Activated CD8-positive, alpha-beta memory T cell treated with anti-CD3 and anti-CD28 coated beads, Interleukin-2, amount 50 U/mL, for 24 hours (primary cell): ENCODE results near the gene FAM120AOS.

Source experiments
- DNase-seq: peaks from one replicate; pipeline ENCODE4 v3.0.0-alpha.2; 2020; ENCODE audit errors: extremely low read depth

Gene FAM120AOS

DNA sequence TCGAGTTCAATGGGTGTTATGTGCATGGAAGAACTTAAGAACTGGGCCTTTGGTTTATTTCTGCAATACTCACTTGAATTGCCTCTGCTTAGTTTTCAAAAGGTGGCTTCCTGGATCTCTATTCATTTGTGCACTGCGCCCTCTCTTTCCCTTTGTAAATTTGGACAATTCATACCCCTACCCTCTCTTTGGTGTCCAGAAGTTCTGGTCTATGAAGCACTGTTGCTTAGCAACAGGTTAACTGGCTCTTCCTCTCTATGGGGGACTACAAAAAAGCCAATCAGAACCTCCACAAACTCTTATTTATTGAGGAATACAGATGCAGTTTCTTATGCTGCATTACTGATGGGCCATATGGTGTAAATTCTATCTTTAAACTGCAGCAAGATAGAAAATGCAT is 15.4 kb downstream of the FAM120AOS start:
- no peak for DNase-seq

DNA sequence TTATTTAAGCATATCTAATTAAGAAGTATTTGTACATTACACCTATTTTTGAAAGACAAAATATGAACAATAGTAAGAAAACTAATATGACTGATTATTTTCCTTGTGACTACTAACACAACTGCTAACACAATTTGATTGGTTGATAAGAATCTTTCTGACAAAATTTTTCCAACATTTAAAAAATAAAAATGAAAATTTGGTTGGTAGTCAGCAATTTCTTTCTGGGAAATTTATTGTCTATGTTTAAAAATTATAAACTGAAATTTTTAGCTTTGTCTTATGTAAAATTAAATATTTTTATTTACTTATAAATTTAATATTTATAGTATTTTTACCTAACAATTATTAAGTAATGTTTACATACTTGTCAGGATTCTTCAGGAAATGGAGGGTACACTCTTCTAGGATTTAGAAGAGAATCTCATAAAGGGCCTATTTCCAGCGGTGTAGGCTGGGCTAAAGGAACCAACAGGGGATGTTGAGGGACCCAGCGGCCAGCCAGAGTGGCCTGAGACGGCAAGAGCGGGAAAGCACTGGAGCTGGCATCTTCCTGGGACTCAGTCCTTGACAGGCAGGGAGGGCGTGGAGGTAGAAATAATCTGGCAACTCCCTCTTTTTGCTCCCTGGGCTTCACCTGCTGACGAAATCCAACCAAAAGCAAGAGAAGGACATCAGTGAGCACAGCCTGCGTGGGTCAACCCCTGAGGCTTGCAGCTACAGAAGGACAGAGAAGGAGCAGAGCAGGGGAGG is 16.6 kb downstream of the FAM120AOS start:
- no peak for DNase-seq

- DNase-seq = no peak
These were observed 17.2 kb downstream of the FAM120AOS start for GRCh38 chr9:93436218-93436617.

DNA sequence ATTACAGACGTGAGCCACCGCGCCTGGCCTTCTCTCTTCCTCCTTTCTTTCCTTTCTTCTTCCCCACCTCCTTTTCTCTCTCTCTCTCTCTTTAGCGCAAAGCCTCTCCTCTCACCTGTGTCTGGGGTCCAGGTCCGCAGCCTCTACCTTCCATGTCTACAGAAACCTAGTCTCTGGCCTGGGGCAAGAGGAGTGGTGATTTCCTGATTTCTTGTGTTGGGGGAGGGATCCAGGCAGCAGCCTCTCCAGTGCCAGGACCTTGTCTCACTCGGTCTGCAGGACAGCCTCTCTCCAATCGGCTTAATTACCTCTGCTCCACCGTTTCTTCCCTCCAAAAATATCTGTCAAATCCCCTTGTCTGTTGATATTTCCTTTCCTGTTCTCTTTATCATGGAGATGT is 18.0 kb downstream of the FAM120AOS start:
- DNase-seq = no peak

GRCh38 chr9:93434056-93434455 is 19.3 kb downstream of the FAM120AOS start:
- no peak for DNase-seq

GRCh38 chr9:93432964-93433363 is 20.4 kb downstream of the FAM120AOS start:
- DNase-seq = no peak

DNA sequence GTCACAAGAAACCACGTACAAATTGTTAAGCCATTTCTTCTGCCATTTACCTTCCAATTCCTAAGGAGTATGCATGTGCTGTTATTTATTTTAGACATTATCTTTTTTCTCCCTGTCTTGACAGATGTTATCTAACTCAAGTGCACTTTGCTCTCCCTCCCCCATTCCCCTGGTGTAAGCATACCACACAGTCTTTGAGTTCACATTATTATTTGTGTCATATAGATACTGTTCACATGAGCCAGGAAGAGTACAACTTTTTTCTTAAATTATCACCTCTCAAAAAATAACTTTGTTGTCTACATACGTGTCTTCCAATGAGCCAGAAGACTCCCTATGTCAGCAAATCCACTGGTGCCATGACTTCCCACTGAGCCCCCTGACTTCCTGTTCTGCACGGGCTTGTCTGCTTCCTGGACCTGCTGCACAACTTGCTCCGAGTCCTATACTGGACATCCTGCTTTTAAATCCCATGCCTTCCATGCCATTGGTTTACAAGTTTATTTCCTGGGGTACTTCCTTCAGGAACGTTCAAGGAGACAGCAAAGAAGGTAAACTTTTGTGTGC is 21.8 kb downstream of the FAM120AOS start:
- no peak for DNase-seq

DNA sequence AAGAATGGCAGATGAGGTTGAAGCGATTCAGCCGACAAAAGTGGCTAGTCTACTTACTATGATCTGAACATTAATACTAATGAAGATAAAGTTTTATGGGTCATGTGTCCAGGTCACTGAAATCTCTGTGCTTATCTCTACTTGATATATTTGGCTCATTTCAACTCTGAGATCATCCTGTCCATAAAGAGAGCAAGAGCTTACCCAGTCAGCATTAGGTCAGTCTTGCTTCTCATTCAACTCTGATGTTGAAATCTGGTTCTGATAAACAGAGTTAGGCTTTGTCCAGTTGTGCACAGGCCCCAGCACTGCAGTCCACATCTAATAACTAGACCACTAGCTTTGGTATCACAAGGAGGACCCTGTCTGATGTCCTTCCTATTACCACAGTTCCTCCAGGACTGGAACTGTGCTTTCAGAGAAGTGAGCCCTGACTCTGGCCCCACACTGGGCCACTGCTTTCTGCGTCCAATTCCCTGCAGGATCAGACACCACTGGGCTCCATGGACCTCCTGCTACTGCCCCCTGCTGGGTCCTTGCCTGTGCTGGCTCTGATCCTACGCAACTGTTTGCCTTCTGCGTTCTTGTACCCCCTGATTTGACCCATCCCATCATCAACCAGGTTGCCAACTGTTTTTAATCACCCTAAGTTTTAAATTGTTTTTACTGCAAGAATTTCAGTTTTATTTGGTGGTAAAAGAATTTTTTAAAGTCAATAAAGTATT is 25.6 kb downstream of the FAM120AOS start:
- DNase-seq = no peak

GRCh38 chr9:93422977-93423616 is 30.3 kb downstream of the FAM120AOS start:
- DNase-seq = no peak

GRCh38 chr9:93419023-93419422 is 34.4 kb downstream of the FAM120AOS start:
- DNase-seq = no peak

DNA sequence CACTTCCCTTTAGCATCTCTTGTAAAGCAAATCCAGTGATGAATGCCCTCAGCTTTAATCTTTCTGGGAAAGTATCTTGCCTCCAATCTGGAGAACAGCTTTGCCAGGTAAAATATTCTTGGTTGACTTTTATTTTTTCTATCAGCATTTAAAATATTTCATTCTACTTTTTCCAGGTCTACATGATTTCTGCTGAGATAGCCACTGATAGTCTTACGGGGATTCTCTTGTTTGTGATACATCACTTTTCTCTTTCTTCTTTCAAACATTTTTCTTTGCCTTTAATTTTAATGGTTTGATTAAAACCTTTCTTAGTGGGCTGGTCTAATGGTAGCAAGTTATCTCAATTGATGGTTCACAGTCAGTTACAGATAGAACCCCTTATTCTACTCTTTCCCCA is 35.8 kb downstream of the FAM120AOS start:
- DNase-seq = no peak

DNA sequence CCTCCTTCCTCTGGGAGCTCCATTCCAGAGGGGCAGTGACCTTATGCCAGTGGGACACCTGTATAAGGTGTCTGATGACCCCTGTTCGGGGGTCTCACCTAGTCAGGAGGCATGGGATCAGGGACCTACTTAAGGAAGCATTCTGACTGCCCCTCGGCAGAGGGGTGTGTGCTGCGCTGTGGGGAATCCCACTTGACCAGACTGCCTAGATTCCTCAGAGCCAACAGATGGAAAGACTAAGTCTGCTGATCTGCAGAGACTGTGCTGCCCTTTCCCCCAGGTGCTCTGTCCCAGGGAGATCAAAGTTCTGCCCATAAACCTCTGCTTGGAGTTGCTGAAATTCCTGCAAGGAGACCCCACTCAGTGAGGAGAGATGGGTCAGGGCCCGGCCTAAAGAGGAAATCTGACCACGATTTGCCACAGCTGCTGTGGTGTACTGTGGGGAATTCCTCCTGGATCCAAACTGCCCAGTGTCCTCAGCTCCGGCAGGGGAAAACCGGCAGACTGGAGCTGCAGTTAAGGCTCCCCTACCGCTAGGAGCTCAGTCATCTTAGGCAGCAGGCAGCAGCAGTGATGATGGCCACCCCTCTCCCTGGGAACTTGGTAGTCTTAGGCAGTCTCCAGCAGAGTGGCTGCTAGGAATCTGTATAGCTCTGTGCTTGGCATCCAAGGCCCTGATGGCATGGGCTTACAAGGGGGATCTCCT is 36.7 kb downstream of the FAM120AOS start:
- no peak for DNase-seq

- no peak for DNase-seq
These were observed 38.1 kb downstream of the FAM120AOS start for GRCh38 chr9:93415176-93415690.

- no peak for DNase-seq
These were observed 39.9 kb downstream of the FAM120AOS start for GRCh38 chr9:93413530-93413929.

DNA sequence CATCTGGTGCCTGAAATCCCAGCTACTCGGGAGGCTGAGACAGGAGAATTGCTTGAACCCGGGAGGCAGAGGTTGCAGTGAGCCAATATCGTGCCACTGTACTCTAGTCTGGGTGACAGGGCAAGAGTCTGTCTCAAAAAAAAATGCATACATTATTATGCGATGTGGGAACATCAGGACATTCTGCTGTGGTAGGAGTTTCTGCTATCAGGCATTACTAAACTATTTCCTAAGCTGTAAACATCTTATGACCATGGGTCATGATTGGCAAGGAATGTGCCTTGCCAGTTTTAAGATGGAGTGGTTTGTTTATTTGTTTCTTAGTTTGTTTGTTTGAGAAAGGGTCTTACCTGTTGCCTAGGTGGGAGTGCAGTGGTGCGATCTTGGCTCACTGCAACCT is 47.0 kb downstream of the FAM120AOS start:
- DNase-seq = no peak

DNA sequence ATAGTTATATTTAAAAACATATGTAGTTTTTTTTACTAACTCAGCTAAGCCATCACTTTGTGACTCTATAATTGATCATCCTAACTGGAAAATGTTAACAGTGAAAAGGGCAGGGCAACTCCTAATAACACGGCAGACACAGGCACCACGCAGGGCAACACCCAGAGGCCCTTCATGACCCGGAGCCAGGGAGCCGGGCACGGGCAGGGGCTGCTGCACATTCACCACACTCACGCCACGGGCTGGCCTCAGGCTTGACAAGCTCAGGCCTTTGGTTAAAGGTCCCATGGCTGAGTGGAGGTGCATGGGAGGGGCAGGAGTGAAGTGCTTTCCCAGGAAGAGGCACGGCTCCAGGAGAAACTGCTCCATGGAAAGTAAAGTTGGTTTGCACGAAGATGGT is 54.9 kb downstream of the FAM120AOS start:
- no peak for DNase-seq

GRCh38 chr9:93397661-93398373 is 55.6 kb downstream of the FAM120AOS start:
- no peak for DNase-seq
